SK-MEL-5 (cell line): Measurements from ENCODE around the gene VIPR2. TPM values are rescaled to one million over a fixed set of nuclear protein-coding genes. Genes with fewer than 3 reads are reported as not detected.
"Not testable (repeated sequence)": the region's sequence is repeated elsewhere in the genome, so short reads cannot be mapped to it uniquely, and the experiment has no call there.

ENCODE experiments used
- DNase-seq: peaks from one replicate; pipeline ENCODE4 v3.0.0-alpha.2; 2016; ENCODE audit warnings: low read depth, low spot score
- in situ Hi-C: cut with HindIII; loops from 2 replicates; pipeline ENCODE4 v1.10.0; 2016; ENCODE audit warnings: low sequenced_read_pairs, high pct_unique_total_duplicates, low pct_unique_long_range_greater_than_20kb
- total RNA-seq: library from RNA; depleted of rRNA; stranded (reverse); fragments of >200 nt; shearing (Covaris generic); gene quantifications from 2 replicates; pipeline ENCODE4 v1.2.3, GENCODE V29; 2014

The VIPR2 gene
- total RNA-seq, 1 experiment from 2014 or later, result not detected

GRCh38 chr7:159102681-159103381 is 41.8 kb downstream of the VIPR2 start:
- in situ Hi-C loops, result no loop called here
- DNase-seq, result no peak

DNA sequence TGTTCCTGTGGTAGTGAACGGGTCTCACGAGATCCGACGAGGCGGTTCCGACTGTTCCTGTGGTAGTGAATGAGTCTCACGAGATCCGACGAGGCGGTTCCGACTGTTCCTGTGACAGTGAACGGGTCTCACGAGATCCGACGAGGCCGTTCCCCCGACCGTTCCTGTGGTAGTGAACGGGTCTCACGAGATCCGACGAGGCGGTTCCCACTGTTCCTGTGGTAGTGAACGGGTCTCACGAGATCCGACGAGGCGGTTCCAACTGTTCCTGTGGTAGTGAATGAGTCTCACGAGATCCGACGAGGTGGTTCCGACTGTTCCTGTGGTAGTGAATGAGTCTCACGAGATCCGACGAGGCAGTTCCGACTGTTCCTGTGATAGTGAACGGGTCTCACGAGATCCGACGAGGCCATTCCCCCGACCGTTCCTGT is 43.0 kb downstream of the VIPR2 start:
- DNase-seq, in situ Hi-C loops: not testable (repeated sequence)

- in situ Hi-C loops, DNase-seq: not testable (repeated sequence)
Measured at GRCh38 chr7:159101083-159101395, 43.6 kb downstream of the VIPR2 start.

DNA sequence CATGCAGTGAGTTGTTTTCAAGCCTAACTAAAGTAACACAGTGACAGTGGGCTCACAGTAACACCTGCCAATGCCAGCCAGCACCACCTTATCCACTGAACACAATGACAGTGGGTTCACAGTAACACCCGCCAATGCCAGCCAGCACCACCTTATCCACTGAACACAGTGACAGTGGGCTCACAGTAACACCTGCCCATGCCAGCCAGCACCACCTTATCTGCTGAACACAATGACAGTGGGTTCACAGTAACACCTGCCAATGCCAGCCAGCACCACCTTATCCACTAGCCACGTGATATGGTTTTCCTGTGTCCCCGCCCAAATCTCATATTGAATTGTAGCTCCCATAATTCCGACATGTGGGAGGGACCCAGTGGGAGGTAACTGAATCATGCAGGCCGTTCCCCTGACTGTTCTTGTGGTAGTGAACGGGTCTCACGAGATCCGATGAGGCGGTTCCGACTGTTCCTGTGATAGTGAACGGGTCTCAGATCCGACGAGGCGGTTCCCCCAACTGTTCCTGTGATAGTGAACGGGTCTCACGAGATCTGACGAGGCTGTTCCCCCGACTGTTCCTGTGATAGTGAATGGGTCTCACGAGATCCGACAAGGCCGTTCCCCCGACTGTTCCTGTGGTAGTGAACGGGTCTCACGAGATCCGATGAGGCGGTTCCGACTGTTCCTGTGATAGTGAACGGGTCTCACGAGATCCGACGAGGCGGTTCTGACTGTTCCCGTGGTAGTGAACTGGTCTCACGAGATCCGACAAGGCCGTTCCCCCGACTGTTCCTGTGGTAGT is 44.2 kb downstream of the VIPR2 start:
- DNase-seq, in situ Hi-C loops: not testable (repeated sequence)

GRCh38 chr7:159099711-159100231 is 44.9 kb downstream of the VIPR2 start:
- in situ Hi-C loops, result no loop called here

DNA sequence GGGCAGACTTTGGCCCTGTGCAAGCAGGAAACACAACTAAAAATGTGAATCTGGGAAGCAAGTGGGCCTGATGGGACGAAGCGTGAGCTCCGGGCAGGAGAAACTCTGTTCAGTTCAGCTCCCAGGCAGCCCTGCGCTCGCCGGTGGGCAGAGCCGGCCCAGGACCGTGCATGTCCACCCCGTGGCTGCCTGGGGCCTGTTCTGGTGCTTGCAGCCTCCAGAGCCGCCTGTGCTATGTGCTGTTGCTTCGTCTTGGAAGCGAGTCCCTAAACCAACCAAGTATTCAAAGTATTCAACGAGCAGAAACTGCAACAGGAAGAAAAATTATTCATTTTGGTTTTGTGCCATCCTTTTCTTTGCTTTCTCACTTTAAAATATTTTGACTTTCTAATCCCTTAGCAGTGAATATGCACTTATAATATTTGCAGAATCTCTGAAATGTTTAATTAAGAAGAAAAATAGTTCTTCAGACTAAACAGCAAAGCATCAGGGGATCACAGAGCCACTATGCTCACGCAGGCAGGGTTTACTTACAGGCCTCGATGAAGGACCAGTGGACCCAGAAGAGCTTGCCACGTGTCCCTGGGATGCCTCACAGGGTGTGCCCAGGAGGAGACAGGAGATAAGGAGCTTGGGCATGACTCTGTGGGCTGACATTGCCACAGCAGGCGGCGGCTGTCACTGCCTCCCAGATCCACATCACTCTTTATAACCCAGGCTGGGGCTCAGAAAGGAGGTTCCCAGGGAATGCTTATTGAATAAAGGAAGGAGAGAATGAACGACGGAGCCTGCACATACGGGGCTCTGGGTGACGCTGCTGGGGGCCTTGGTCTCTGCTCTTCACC is 45.6 kb downstream of the VIPR2 start:
- DNase-seq, result no peak
- in situ Hi-C loops, result no loop called here

More at GRCh38 chr7:159099711-159100231, 44.9 kb downstream of the VIPR2 start:
- DNase-seq, result no peak

- DNase-seq, result no peak
- in situ Hi-C loops, result no loop called here
Measured at GRCh38 chr7:159098424-159098786, 46.3 kb downstream of the VIPR2 start.

DNA sequence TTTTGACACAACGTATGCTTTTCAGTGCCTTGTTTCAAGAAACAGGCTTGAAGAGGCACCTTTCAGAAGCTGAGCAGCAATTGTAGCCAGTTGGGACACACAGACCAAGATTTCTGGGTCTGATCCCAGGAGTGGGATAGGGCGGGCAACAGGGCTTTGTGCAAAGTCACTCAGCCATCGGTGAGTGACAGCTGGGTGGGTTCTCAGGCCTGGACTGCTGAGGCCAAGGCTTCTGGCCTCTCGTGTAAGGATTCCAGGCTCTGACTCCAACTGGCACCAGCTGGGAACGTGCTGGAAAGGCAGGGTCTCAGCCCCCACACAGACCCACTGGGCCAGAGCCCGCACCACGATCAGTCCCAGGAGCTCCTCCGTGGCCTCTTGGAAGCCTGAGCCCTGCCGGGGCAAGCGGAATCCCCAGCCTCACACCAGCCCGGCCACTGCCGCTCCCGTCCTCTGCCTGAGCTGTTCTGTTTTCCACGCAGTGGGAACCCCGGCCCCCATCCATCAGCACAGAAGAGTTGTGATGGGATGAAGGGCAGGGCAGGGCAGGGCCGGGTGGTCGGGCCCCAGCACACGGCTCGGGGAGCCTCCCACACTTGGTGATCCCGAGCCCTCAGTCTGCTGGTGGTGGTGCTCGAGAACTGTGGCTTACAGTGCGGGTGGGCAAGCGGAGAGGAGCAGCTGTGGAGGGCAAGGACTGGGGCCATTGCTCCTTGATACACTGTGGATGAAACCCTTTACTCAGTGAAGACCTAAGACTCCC is 46.8 kb downstream of the VIPR2 start:
- no peak for DNase-seq
- in situ Hi-C loops, result no loop called here

DNA sequence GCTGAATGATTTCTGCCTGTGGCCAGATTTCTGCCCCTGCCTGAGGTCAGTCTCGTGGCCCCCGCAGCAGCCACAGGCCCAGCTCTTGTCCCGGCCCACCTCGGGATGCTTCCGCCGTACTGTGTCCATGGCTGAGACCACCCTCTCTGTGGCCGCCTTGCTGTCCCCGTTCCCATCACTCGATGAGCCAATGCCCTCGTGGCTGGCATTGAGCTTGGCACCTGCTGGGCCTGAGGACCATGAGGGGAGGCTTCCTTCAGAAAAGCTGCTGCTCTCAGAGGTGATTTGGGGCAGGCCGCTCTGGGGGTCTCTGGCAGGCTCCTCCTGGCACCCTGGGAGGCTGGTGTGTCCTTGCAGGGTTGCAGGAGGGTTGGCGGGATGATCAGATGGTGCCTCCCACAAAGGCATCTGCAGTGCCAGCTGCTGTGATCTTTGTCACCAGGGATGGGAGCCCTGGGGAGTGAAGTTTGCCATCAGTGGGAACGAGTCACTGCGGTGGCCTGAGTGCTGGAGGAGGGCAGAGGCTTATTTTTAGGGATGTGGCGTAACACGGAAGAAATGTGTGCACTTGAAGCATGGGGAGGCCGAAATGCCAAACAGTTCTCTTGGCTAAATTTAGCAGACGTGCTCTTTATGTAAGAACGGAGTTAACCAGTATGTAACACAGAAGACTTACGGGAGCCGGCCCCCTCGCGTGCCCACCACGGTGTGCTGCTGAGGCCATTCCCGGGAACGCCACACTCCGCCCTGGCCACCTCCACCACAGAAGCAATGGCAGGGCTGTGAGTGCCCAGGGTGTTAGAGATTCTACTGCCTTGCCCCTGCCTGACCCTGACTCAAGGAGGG is 47.7 kb downstream of the VIPR2 start:
- in situ Hi-C loops, result no loop called here
- DNase-seq, result no peak

DNA sequence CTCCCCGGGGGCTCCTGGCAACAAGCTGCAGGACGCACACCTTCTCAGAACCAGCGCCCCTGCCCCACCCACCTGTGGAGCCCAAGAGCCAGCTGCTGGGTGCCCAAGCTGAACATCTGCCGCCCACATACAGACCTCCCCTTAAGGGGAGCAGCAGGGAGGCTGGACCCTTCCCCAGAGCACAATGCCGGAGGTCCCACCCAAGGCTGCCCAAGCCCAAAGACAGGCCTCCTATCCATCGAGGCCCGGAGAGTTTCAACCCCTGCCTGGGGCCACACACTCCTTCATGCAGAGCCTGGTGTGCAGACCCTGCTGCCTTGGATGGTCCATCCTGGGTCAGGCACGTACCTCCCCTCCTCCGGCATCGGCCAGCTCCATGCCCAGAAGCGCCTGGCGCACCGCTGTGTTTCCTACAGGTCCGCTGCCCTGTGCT is 48.7 kb downstream of the VIPR2 start:
- DNase-seq, result no peak
- in situ Hi-C loops, result no loop called here

GRCh38 chr7:159094919-159095915 is 49.5 kb downstream of the VIPR2 start:
- no peak for DNase-seq
- in situ Hi-C loops, result no loop called here

GRCh38 chr7:159094023-159094740 is 50.5 kb downstream of the VIPR2 start:
- no peak for DNase-seq
- in situ Hi-C loops, result no loop called here

DNA sequence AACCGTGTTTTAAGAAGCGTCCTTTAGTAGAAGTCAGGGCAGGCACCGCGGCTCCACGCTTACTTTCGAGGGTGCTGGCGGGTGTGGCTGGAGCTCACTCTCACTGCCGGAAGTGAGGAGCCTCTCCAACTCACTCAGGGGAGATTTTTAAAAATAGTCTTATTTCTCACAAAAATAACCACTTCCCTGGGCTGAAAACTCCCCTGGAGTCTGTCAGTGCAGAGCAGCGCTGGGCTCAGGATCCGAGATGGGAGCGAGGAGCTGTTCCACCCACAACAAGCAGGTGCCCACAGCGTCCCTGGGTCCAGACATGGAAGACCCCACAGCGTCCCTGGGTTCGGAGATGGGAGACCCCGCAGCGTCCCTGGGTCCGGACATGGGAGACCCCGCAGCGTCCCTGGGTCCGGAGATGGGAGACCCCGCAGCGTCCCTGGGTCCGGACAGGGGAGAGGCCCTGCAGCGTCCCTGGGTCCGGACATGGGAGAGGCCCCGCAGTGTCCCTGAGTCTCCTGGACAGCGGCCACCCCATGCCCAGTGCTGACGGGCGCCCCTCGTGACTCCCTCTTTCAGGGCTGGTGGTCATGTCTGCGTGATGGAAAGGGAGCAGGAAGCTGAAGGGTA is 51.2 kb downstream of the VIPR2 start:
- in situ Hi-C loops, result no loop called here
- DNase-seq, result no peak

GRCh38 chr7:159092701-159093121 is 52.0 kb downstream of the VIPR2 start:
- in situ Hi-C loops, result no loop called here
- no peak for DNase-seq
